B cell (primary cell): ENCODE data around the gene ADCY7. TPM values are rescaled to one million over a fixed set of nuclear protein-coding genes. Genes with fewer than 3 reads are reported as not detected.

Source experiments
- ATAC-seq: fragments of 200-7000 bp; cut with Tn5 transposase; one replicate; pipeline ENCODE4 v1.10.0; 2021; ENCODE audit warnings: low read depth, mild to moderate bottlenecking, moderate number of reproducible peaks, moderate library complexity
- CTCF ChIA-PET: fragments of 350-600 bp; sonication (Branson Sonifier 250); formaldehyde crosslinking; loops from one replicate; lab custom pipeline; 2021; ENCODE audit warnings: antibody characterized with exemption, inconsistent platforms; lab: Charles Lee
- POLR2A ChIA-PET: fragments of 350-600 bp; sonication (Branson Sonifier 250); formaldehyde crosslinking; loops from one replicate; lab custom pipeline; 2021; ENCODE audit warnings: antibody characterized with exemption; lab: Charles Lee
- DNase-seq: peaks from one replicate; pipeline ENCODE4 v3.0.0; 2013
- H2AFZ ChIP-seq: 2 replicates; pipeline ENCODE4 v1.6.1; 2012; ENCODE audit warnings: mild to moderate bottlenecking, low read depth, low read length; ENCODE audit not compliant: insufficient read depth, poor library complexity, severe bottlenecking
- H3K27ac ChIP-seq, 2 donors: 1 replicate in 1 of 2; 2 replicates in 1 of 2; pipeline ENCODE4 v1.5.1; 2012 to 2013; ENCODE audit warnings: low read length in 2 of 2, mild to moderate bottlenecking in 2 of 2, moderate library complexity in 1 of 2
- H3K27me3 ChIP-seq, 4 experiments: fragments of 200-600 bp in 1 of 4; sonication (generic) in 1 of 4; replicated peaks in 1 of 4; 1 replicate in 2 of 4; 2 replicates in 2 of 4; pipeline versions ENCODE4 v1.6.1 to v1.7.0; 2013 to 2016; ENCODE audit warnings: low read length in 3 of 4, mild to moderate bottlenecking in 2 of 4, mixed read lengths in 1 of 4, moderate library complexity in 1 of 4; ENCODE audit not compliant: insufficient read depth in 4 of 4, control insufficient read depth in 3 of 4; ENCODE audit errors: control extremely low read depth in 1 of 4
- H3K36me3 ChIP-seq, 2 experiments: replicated peaks in 1 of 2; 1 replicate in 1 of 2; 2 replicates in 1 of 2; pipeline versions ENCODE4 v1.6.1 to v1.7.1; 2013; ENCODE audit warnings: low read length in 1 of 2; ENCODE audit not compliant: insufficient read depth in 2 of 2, control insufficient read depth in 1 of 2; ENCODE audit errors: control extremely low read depth in 1 of 2, extremely low read depth in 1 of 2
- H3K4me1 ChIP-seq, 2 donors: fragments of 200-600 bp in 1 of 2; sonication (generic) in 1 of 2; 1 replicate in 1 of 2; 2 replicates in 1 of 2; pipeline versions ENCODE4 v1.5.1 to v1.6.1; 2013 to 2017; ENCODE audit warnings: low read length in 2 of 2; ENCODE audit not compliant: control insufficient read depth in 2 of 2, insufficient read depth in 2 of 2
- H3K4me2 ChIP-seq: replicated peaks from 2 replicates; pipeline ENCODE3; 2012; ENCODE audit warnings: mild to moderate bottlenecking, low read depth, low read length; ENCODE audit not compliant: poor library complexity, severe bottlenecking
- H3K4me3 ChIP-seq, 5 experiments: fragments of 200-600 bp in 1 of 5; sonication (generic) in 1 of 5; 1 replicate in 3 of 5; 2 replicates in 2 of 5; pipeline versions ENCODE4 v1.5.1 to v1.7.0; 2011 to 2016; ENCODE audit warnings: low read length in 4 of 5, mild to moderate bottlenecking in 4 of 5, low read depth in 2 of 5, control low read depth in 1 of 5, moderate library complexity in 1 of 5; ENCODE audit not compliant: insufficient read depth in 1 of 5; ENCODE audit errors: control extremely low read depth in 1 of 5, extremely low read depth in 1 of 5
- H3K79me2 ChIP-seq: fragments of 200-600 bp; sonication (generic); one replicate; pipeline ENCODE4 v1.6.0; 2016; ENCODE audit warnings: low read length; ENCODE audit not compliant: control insufficient read depth, insufficient read depth
- H3K9ac ChIP-seq: fragments of 200-600 bp; sonication (generic); 2 replicates; pipeline ENCODE4 v1.6.1; 2017; ENCODE audit warnings: mild to moderate bottlenecking, low read length, moderate library complexity
- H3K9me3 ChIP-seq, 3 donors: one replicate each; pipeline versions ENCODE4 v1.6.1 to v1.7.1; 2013; ENCODE audit warnings: low read length in 2 of 3; ENCODE audit not compliant: control insufficient read depth in 2 of 3, insufficient read depth in 1 of 3; ENCODE audit errors: control extremely low read depth in 1 of 3
- H4K20me1 ChIP-seq: 2 replicates; pipeline ENCODE4 v1.6.0; 2012; ENCODE audit warnings: mild to moderate bottlenecking, low read length; ENCODE audit not compliant: insufficient read depth, control insufficient read depth, poor library complexity, severe bottlenecking
- H3K27ac Mint-ChIP-seq: one replicate; pipeline ENCODE4 v1.8.0; 2021; ENCODE audit warnings: mixed read lengths
- H3K27me3 Mint-ChIP-seq: one replicate; pipeline ENCODE4 v1.8.0; 2021; ENCODE audit warnings: mixed read lengths
- H3K4me1 Mint-ChIP-seq: one replicate; pipeline ENCODE4 v1.8.0; 2021; ENCODE audit warnings: mixed read lengths
- H3K4me3 Mint-ChIP-seq: one replicate; pipeline ENCODE4 v1.8.0; 2021; ENCODE audit warnings: mixed read lengths
- H3K9me3 Mint-ChIP-seq: one replicate; pipeline ENCODE4 v1.8.0; 2022; ENCODE audit warnings: mixed read lengths; ENCODE audit not compliant: insufficient read depth
- CTCF ChIP-seq: fragments of 200-600 bp; IDR thresholded peaks from one replicate; pipeline ENCODE4 v1.8.0; 2022; ENCODE audit warnings: antibody characterized with exemption, mild to moderate bottlenecking
- EZH2 ChIP-seq: IDR thresholded peaks from 2 replicates; pipeline ENCODE4 v1.6.1; 2012; ENCODE audit warnings: borderline replicate concordance, low read depth, mild to moderate bottlenecking, moderate library complexity, low read length; ENCODE audit not compliant: insufficient read depth, poor library complexity, severe bottlenecking
- WGBS: methylation state at CpG from one replicate; pipeline ENCODE4 v1.1.5; 2013; ENCODE audit warnings: missing lambda C conversion rate; ENCODE audit not compliant: insufficient coverage; 5-methylcytosine and 5-hydroxymethylcytosine counted together
- intact Hi-C: fragments of 100-400 bp; cut with micrococcal nuclease; formaldehyde crosslinking; loops from one replicate; pipeline ENCODE4 v1.10.0; 2022
- polyA plus RNA-seq: library from polyadenylated mRNA; depleted of rRNA; stranded (reverse); fragments of >200 nt; gene quantifications from 2 replicates; pipeline ENCODE4 v1.2.3, GENCODE V29; 2012
- small RNA-seq: library from RNA; depleted of rRNA; stranded (forward); fragments of <200 nt; gene quantifications from one replicate; pipeline ENCODE3, GENCODE V24; 2012; ENCODE audit warnings: low replicate concordance, low read depth; ENCODE audit not compliant: insufficient read length
- total RNA-seq, 2 donors: library from RNA; stranded (reverse); fragments of 120-200 nt in 1 of 2; gene quantifications; 1 replicate in 1 of 2; 2 replicates in 1 of 2; pipeline versions ENCODE4 v1.2.3 to v1.2.4, GENCODE V29; 2013 to 2022

The ADCY7 gene
- total and polyA plus RNA-seq, 2 donors (not counting 1 experiment from before 2014, with no cell fraction given) = 78.4 to 207 TPM

DNA sequence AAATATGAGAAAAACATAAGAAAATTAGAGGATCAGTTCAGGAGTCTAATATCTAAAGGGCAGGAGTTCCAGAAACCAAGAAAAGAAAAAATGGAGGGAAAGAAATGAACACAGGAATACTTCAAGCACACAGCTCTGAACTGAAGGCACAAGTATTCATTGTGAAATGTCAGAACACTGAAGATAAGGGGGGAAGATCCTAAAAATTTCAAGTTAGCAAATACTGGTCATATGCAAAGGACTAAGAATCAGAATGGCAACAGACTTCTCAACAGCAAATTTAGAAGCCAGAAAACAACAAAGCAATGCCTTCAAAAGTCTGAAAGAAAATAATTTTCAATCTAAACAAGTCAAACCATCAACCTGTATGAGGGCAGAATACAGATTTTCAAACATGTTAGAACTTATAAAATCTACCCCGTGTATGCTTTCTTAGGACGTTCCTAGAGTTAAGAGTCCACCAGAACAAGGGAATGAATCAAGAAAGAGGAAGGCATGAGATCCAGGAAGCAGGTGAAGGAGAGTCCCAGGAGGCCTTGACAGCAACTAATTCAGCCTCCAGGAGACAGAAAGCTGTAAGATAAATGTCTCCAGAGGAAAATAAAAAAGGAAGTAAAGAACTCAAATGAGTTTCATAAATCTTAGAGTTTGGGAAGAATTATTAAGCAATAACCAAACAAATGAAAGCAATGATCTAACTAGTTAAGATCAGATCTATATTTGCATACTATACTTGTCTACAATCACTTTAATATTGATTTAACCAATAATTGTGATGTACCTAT is 99.6 kb downstream of the ADCY7 start:
- no peaks in the 10 kb centered on the region for H3K27me3 Mint-ChIP-seq
- no CpG with 5 or more reads among the region's 2 CpGs for WGBS
- ATAC-seq (no peak), DNase-seq (no peak)
- Histone ChIP-seq H3K27ac (peak overlapping the region in 1 of 2 donors; percentile 32), H2AFZ (no peak overlapping the region), H3K9ac (no peak overlapping the region), H4K20me1 (peaks cover 32% of the 10 kb centered on the region), H3K4me2 (peak overlapping the region; percentile 79), H3K79me2 (peaks cover 84% of the 10 kb centered on the region), H3K4me3 (no peak overlapping the region), H3K4me1 (peaks cover 26 to 32% of the 10 kb centered on the region in 2 donors), H3K27me3 (no peaks in the 10 kb centered on the region), H3K36me3 (peaks cover 20 to 35% of the 10 kb centered on the region in 2 experiments), H3K9me3 (no peaks in the 10 kb centered on the region)
- peaks cover 51% of the 10 kb centered on the region for H3K4me1 Mint-ChIP-seq
- peak overlapping the region; percentile 57 for H3K4me3 Mint-ChIP-seq
- CTCF ChIA-PET = interaction anchor here (0.6 to 3.4 kb wide), 4 partner anchors 10 to 440 kb away, joined by 3 to 28 read pairs (median 4); no protein-coding TSS in a partner anchor
- POLR2A ChIA-PET = no interaction called here
- no peak overlapping the region for H3K27ac Mint-ChIP-seq
- no peak for TF ChIP-seq EZH2
- TF ChIP-seq CTCF = no peak
- no peaks in the 10 kb centered on the region for H3K9me3 Mint-ChIP-seq
- intact Hi-C loops = loop anchor here (5.0 kb wide), 1 partner anchor 339 kb away; the partner anchor contains the start of gene CNEP1R1

Small RNAs within 50 kb of the gene (small RNA-seq; reads per million reads assigned to genes)
- not detected for gene MIR6771

Other genes with a start within 250 kb of the ADCY7 start
- 32.9 and 36.9 TPM in 2 replicates for gene CNEP1R1, start 241.3 kb upstream of the ADCY7 start, total RNA-seq
- gene CNEP1R1, start 241.3 kb upstream of the ADCY7 start, polyA plus RNA-seq = 16.6 and 18.6 TPM in 2 replicates
- 21.0 and 21.2 TPM in 2 replicates for gene HEATR3, start 200.6 kb upstream of the ADCY7 start, total RNA-seq
- 17.2 and 18.0 TPM in 2 replicates for gene HEATR3, start 200.6 kb upstream of the ADCY7 start, polyA plus RNA-seq
- 17.1 and 18.6 TPM in 2 replicates for gene TENT4B, start 113.2 kb upstream of the ADCY7 start, total RNA-seq
- gene TENT4B, start 113.2 kb upstream of the ADCY7 start, polyA plus RNA-seq = 6.1 and 9.7 TPM in 2 replicates
- 64.5 and 69.7 TPM in 2 replicates for gene BRD7, start 102.4 kb downstream of the ADCY7 start, total RNA-seq
- gene BRD7, start 102.4 kb downstream of the ADCY7 start, polyA plus RNA-seq = 29.8 and 38.6 TPM in 2 replicates